Left ventricle myocardium inferior (tissue), 1 donor: ENCODE results near the gene SZRD1. TPM values are rescaled to one million over a fixed set of nuclear protein-coding genes. Genes with fewer than 3 reads are reported as not detected.

Experiments
- DNase-seq: peaks from one replicate; pipeline ENCODE4 v3.0.0-alpha.2; 2020
- H3K27ac ChIP-seq: fragments of 200-600 bp; replicated peaks from 2 replicates; pipeline ENCODE4 v1.8.0; 2021
- H3K27me3 ChIP-seq: fragments of 200-600 bp; 2 replicates; pipeline ENCODE4 v1.8.0; 2021; ENCODE audit warnings: low read depth
- H3K36me3 ChIP-seq: fragments of 200-600 bp; 2 replicates; pipeline ENCODE4 v1.8.0; 2021
- H3K4me1 ChIP-seq: fragments of 200-600 bp; 2 replicates; pipeline ENCODE4 v1.8.0; 2021
- H3K4me3 ChIP-seq: fragments of 200-600 bp; 2 replicates; pipeline ENCODE4 v1.8.0; 2021; ENCODE audit warnings: mild to moderate bottlenecking, moderate library complexity
- H3K9me3 ChIP-seq: fragments of 200-600 bp; replicated peaks from 2 replicates; pipeline ENCODE4 v1.8.0; 2021
- CTCF ChIP-seq: fragments of 200-600 bp; IDR thresholded peaks from 2 replicates; pipeline ENCODE4 v1.8.0; 2021; ENCODE audit warnings: antibody characterized with exemption, mild to moderate bottlenecking, borderline replicate concordance
- intact Hi-C: fragments of 100-400 bp; cut with micrococcal nuclease; formaldehyde crosslinking; loops from one replicate; pipeline ENCODE4 v1.11.0; 2022
- total RNA-seq: library from RNA; stranded (reverse); fragmentation: NEBNext Ultra II Directional; extraction: Animal tissue kit (Norgen Biotek cat#: 25700); gene quantifications from one replicate; pipeline ENCODE4 v1.2.1, GENCODE V29; 2021
- donor health status: DM: no; HTN: yes; CAD: no; lungs with severe emphysema.

The SZRD1 gene
- total RNA-seq, 1 donor from 2014 or later = 97.3 TPM

GRCh38 chr1:16348414-16349182 is 18.4 kb upstream of the SZRD1 start:
- intact Hi-C loops = no loop called here
- Histone ChIP-seq H3K4me1 (peaks cover 49% of the 10 kb centered on the region), H3K27ac (peak overlapping the region; percentile 52), H3K36me3 (no peaks in the 10 kb centered on the region), H3K4me3 (peak overlapping the region; percentile 88), H3K9me3 (no peaks in the 10 kb centered on the region), H3K27me3 (no peaks in the 10 kb centered on the region)
- no peak for DNase-seq
- TF ChIP-seq CTCF = no peak

GRCh38 chr1:16349847-16350406 is 17.1 kb upstream of the SZRD1 start:
- no peaks in the 10 kb centered on the region for H3K9me3 ChIP-seq
- H3K4me1 ChIP-seq = peaks cover 49% of the 10 kb centered on the region
- peak overlapping the region; percentile 52 for H3K27ac ChIP-seq
- H3K36me3 ChIP-seq = no peaks in the 10 kb centered on the region
- H3K4me3 ChIP-seq = peak overlapping the region; percentile 88
- no peaks in the 10 kb centered on the region for H3K27me3 ChIP-seq
- no peak for DNase-seq
- intact Hi-C loops = no loop called here
- no peak for TF ChIP-seq CTCF

DNA sequence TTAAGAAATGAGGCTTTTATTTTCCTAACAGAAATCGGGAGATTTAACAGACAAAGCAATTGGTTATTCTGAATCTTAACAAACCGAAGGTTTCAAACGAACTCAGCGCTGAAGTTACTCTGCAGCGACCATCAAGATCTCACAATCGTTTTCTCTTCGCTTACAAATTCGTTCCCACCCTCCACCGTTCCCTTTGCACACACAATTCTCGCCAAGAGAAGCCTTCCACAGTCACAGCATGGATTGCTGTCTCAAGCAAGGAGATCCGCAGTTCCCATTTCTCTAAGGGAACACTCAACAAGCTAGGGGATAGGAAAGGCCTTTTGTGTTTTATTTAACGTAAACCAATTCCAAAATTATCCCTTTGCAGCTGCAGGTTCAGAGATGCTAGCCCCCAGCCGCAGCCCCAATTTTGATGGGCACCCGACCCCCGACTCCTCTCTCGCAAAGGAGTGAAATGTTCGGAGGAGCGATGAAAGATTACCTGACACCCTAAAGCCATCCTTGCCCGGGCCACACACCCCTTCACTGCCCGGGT is 15.5 kb upstream of the SZRD1 start:
- peak overlapping the region; percentile 88 for H3K4me3 ChIP-seq
- DNase-seq = no peak
- intact Hi-C loops = no loop called here
- peaks cover 49% of the 10 kb centered on the region for H3K4me1 ChIP-seq
- H3K36me3 ChIP-seq = no peaks in the 10 kb centered on the region
- H3K27me3 ChIP-seq = no peaks in the 10 kb centered on the region
- H3K27ac ChIP-seq = peak overlapping the region; percentile 95
- no peak for TF ChIP-seq CTCF
- no peaks in the 10 kb centered on the region for H3K9me3 ChIP-seq

DNA sequence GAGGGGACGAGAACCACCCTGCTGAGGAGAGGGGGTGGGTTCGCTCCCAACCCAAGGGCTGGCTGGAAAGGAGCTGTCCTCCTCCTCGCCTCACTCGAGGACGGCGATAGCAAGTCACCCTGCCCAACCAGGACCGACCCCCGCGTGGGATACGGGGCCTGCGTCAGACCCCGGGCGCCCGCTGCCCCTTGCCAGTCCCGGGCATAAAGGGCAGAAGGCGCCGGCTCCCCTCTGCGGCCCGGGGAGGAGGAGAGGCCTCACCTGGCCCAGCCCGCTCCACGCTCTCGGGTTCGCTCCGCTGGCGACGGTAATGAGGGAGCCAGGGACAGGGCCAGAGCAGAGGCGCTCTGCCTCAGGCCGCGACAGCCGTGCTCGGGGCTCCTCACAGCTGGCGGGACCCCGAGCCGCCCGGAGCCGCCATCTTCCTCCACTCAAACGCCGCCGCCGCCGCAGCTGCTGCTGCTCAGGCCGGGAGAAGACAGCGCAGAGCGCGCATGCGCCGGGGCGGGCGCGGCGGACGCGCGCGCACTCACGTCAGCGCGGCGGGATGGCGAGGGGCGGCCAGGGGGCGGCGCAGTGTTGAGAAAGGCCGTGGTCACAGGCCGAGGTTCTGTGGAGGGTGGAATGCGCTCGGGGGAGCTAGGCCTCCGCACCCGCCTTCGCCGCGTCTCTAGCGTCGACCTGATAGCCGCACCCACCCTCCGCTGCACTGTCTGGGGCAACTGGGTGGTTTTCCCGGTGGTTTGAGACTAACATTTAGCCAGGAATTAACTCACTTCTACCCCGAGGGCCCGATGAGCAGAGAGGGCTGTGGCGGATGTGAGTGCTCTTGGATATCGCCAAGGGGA is 14.8 kb upstream of the SZRD1 start, which contains the start of gene FBXO42:
TSS of gene FBXO42 (minus strand) at position 487 of the 848 bp plus-strand sequence. CDS start 37,062 bp downstream, outside the sequence.
- intact Hi-C loops = no loop called here

More for the DNA sequence above, 14.8 kb upstream of the SZRD1 start, which contains the start of gene FBXO42:
- H3K36me3 ChIP-seq = no peaks in the 10 kb centered on the region
- peak within 1 kb of the TSS; percentile 88 for H3K4me3 ChIP-seq
- peaks cover 49% of the 10 kb centered on the region for H3K4me1 ChIP-seq
- DNase-seq = peak; percentile 92
- no peaks in the 10 kb centered on the region for H3K27me3 ChIP-seq
- peak; percentile 63 for TF ChIP-seq CTCF
- peak within 1 kb of the TSS; percentile 95 for H3K27ac ChIP-seq
- H3K9me3 ChIP-seq = no peaks in the 10 kb centered on the region
